G401.6 (cell line): ENCODE measurements around the gene AAGAB.
"Not testable (repeated sequence)": the region's sequence is repeated elsewhere in the genome, so short reads cannot be mapped to it uniquely, and the experiment has no call there.

ENCODE experiments used
- FAIRE-seq: peaks from 2 replicates; lab custom pipeline; 2012; peaks lifted over from hg19 to GRCh38; lab: Jason Lieb, UNC

AAGAB gene

DNA sequence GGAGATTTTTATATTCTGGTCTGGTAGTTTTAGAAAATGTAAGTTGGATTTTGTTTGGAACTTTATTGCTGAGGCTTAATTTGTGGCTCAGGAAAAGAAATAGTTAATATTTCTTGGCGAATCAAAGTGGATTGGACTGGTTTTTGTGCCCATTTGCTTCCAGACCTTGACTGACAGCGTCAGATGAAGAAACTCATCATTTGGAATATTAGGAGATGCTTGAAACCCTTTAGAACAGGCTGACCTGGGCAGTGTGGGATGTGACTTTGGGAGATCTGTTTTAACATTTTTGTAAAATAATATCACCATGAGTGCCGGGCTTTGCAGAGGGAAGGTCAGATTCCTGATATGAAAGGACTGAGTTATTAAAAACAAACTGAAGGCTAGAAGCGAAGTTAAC, 83.0 kb downstream of the AAGAB start:
- FAIRE-seq, result no peak

DNA sequence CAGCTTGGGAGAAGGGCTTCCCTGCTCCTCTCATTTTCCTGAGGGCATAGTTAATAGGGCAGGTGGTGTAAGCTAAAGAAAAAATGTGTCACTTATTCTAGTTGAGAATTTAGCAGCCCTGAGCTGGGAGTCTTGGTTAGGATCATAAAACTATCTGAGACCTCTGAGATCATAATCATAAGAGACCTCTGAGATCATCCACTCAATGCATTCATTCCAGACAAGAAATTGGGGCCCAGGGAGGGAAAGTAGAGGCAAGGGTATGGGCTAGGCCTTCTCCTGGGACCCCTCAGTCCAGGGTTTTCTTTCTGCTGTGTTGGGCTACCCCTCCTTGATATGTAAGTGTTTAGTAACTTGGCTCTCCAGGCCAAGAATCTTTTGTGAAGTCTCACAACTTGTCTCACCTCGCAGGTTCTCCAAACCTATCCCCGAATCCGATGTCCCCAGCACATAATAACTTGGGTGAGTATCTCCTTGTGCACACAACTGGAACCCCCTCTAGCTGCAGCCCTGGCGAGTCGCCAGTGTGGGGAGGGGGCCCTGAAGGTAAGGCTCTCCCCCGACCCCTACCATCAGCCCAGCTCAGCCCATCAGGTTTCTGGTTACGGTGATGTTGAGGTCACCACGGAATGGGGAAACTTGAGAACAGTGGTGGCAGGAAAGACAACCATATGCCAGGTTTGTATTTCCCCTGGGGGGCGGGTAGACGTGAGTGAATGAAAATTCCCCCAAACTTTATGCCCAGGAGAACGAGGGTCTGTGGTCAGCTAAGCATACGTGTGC, 84.1 kb downstream of the AAGAB start:
- no peak for FAIRE-seq

DNA sequence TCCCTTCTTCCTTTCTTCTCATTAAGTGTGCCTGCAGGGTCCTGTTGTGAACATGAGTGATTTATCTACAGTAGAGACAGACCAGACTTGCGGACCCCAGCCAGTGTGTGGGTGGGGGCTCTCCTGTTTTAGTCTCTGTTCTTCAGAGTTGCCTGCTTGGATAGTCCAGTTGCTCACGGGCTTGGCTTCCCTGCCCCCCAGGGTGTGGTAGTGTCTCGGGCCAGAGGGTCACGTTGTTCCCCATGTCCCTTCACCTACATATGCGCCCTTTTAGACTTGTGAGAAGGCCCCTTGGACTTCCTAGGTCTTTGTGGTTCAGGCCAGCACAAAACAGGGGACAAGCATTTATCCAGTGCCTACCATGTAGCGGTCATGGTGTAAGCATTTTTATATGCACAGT, 85.8 kb downstream of the AAGAB start:
- FAIRE-seq, result no peak

DNA sequence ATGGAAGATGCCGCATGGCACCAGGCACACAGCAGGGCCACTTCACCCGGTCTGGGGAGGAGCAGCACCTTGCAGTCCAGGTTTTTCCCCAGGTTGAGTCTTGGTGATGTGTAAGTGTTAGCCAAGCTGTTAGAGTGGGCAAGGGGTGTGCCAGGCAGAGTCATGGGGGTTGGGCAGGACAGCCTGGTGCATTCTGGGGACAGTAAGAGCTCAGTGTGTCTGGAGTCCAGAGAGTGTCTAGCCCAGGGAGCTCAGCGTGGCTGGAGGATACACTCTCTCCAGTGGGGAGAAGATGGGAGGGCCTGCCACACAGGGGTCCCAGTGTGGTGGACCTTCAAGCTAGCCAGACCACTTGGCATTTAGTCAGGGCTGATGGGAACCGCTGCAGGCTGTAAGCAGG, 87.4 kb downstream of the AAGAB start:
- no peak for FAIRE-seq

DNA sequence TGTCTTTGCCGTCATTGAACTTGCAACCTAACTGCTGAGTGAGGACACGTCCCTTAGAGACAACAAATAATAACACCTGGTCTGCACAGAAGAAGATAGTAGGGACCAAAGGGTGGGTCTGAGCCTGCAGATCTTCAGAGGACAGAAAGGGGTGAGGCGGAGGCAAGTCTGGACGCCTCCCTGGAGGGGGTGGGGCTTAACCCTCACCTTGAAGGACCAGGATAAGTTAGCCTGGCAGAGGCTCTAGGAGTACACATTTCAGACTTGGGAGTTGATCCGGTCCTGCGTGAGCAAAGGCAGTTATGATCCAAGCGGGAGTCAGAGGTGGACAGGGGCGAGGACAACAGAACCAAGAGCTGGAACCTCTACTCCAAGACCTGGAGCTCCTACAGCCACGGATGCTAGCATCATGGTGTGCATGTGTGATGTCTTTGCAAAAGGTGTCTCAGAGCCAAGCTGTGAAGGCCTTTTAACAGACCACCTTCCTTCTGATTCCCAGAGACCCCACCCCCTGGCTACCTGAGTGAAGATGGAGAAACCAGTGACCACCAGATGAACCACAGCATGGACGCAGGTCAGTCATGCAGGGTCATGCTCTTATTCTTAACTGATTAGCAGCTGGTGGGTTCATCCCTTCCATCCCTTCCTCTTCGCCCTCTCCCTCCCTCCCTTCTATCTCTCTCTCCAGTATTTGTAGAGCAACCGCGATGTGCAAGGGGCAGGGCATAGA, 88.0 kb downstream of the AAGAB start:
- no peak for FAIRE-seq

DNA sequence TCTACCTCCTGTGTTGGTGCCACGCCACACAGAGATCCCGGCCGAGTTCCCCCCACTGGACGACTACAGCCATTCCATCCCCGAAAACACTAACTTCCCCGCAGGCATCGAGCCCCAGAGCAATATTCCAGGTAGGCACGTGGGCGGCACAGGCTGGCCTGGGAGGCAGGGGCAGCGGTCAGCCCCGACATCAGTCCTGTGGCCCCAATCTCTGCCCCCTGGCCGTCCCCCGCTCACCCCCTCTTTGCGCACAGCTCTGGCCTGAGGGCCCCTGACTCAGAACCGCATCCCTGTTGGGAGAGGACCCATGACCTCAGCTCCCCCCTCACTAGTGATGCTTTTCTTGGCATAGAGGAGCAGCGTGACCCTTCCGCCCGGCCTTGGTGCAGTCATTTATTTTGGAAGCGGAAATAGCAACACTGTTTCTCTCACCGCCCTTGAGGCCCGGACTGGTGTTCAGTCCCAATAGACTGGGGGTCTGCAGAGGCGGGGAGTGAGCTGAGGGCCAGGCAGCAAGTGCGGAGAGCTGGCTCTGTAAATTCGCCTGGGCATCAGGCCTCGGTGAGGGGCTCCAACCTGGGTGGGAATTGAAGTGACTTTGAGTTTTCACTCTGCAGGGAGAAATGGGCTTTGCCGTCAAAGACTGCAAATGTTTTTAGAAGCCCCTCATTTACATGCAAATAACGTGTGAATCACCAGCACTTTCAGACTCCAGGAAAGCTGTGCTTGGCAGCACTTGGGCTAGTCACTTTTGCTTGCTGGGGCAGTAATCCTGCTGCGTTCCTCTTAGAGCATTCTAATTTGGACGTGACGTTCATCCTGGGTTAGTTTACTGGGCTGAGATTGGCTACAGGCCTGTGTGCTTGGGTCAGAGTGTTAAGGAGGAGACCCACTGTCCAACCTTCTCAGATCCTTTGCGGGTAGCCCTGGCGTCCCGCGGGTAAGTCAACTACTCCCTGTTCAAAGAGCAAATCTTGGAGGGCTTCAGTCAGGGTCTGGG, 88.9 kb downstream of the AAGAB start:
- FAIRE-seq, result no peak

DNA sequence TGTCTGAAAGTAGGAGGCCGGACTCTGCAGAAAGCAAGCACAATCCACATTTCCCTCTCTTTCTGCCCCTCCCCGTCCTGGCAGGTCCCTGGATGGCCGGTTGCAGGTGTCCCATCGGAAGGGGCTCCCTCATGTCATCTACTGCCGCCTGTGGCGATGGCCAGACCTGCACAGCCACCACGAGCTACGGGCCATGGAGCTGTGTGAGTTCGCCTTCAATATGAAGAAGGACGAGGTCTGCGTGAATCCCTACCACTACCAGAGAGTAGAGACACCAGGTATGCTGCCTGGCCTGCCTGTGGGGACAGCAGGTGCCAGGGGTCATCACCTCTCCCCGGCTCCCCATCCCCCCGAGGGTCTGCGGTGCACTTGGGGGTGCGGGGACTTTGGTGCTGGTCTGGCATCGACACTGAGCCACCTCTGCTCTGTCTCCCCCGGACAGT, 89.6 kb downstream of the AAGAB start:
- no peak for FAIRE-seq

DNA sequence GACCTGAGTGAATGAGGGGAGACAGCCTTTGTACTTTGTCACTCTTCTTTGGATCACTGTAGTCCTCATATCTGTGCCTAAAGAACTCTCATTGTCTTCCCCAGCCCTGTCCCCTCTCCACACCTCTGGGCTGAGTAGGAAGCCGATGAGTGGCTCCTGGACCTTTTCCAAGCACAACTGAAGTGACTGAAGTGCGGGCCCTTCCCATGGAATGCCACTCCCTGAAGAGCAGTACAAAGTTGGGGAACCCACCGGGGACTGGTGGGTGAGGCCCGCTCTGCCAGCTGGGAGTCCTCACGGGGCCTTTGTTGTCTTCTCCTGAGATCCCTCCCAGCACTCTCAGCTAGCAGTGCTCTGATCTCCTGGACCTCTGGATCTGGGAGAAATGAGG, 90.1 kb downstream of the AAGAB start:
- no peak for FAIRE-seq

DNA sequence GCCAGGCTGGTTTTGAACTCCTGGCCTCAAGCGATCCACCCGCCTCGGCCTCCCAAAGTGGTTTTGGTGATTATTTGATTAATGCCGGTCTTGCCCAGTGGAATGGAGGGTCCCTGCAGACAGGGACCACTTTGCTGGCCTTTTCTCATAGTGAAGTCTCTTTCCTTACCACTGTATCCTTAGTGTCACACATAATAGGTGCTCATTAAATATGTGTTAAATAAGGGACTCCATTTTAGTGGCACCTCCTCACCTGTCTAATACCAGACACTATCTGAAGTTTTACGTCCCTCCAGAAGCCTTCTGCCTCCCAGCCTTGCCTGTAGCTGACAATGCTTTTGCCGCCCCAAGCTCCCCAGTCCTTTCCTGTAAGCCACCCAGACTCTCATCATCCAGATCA, 91.3 kb downstream of the AAGAB start:
- FAIRE-seq, result no peak

DNA sequence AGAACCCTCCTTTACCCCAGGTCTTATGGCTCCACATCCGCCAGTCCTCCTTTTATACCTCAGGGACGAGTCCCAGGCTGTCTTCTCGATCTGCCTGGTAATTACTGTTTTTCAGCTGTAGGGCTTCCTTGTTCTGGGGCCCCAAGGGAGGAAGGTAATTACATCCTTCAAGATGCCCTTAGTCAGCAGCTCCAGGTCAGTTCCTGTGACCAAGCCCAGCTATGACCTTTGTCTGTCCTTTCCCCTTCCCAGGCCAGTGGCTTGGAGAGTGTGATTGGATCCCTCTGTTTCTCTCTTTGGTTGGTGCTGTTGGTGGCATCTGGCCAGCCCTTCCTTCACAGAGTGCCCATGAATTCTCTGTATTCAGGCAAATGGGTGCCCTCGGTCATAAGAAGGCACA, 92.6 kb downstream of the AAGAB start:
- no peak for FAIRE-seq

DNA sequence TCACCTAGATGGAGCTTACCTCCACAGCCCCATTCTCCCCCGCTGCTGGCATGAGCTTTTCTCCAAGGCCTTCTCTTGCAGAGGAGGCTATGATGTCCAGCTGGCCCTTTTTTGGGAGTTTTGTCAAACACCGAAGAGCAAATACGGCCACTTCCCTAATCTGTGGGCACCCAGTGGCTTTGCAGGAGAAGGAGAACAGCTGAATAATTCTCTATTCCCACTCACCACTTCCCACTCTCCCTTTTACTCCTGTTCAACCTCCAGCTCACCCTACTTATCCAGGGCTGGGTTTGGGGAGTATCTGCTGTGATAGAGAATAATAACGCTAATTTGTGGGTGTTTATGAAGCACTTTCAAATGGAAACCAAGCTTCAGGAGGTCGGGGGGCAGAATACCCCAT, 93.0 kb downstream of the AAGAB start:
- FAIRE-seq, result no peak

DNA sequence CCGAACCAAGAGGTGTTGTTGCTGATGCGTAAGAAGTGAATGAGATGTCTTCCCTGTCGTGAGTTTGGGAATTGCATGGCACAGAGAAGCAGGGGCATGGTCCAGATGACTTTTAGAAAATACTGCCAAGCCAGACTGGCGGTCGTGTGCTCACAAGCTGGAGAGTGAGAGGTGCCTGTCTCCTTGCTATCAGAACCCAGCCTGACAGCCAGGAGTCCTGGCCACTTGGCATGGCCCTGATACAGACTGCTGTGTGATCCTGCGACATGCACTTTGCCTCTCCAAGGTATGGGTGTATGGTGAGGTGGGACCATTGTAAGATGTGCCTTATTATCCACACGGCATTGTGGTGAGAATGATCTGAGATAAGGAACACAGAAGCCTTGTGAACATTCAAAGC, 96.1 kb downstream of the AAGAB start:
- no peak for FAIRE-seq

DNA sequence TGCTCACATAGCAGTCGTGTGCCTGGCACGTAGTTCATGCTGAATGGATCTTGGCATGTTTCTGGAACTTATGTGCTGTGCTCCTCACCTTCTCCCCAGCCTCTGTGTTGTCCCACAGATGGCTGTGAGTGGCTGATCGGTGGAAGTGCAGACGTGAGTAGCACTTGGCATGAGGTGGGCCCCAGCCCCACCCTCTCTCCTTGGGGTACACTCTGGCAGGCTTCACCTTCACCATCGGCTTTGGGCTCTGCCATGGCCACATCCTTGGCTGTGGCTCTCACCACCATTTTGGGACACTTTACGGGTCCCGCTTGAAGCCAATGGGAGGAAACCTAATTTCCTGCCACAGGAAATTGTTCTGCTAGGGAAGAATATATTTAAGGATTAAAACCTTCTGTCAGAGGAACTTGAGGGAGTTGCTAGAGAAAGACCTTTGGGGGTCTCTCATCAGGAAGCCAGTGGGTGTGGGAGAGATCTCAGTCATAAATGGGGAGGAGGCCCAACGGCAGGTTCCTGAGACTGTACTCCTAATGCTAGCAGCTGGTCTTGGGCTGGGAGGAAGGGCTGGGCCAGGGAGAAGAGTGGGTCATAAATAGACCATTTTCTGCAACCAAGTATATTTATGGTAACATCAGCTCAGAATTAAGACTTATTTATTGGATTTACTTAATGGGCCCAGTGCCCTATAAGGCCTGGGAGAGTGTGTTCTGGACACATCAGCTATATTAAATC, 96.8 kb downstream of the AAGAB start:
- FAIRE-seq, result no peak

DNA sequence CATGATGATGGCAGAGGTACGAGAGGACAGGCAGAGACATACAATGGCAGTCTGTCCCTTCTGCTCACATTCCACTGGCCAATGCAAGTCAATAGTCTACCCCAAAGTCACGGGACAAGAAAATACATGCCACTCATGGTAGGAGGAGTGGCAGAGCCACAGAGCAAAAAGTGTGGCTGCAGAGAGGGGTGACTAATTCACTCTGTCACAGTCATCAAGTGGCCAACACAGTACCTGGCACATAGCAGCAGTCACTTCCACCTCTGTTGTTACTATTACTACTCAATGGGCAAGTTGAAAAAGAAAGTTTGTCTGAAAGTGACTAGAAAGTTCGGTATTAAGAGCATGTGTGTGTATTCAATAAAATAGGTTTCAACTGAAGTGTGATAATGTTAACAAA, 97.6 kb downstream of the AAGAB start:
- FAIRE-seq, result no peak

DNA sequence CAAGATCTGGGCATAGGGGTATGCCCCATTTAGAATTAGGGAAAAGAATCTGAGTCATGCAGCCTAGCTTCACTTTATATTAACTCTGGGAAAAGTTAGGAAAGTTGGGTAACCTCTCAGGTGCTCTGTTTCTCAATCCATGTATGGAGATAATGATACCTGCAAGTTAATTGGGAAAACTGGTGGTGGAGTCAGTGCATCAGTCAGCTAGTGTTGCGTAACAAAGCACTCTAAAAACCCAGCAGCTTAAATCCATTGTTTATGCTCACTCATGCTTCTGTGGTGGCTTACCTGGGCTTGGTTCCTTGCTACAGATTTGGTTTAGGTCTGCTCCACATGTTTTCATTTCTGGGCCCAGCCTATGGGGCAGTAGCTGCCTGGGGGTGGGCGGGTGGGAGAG, 98.0 kb downstream of the AAGAB start:
- FAIRE-seq, result no peak

DNA sequence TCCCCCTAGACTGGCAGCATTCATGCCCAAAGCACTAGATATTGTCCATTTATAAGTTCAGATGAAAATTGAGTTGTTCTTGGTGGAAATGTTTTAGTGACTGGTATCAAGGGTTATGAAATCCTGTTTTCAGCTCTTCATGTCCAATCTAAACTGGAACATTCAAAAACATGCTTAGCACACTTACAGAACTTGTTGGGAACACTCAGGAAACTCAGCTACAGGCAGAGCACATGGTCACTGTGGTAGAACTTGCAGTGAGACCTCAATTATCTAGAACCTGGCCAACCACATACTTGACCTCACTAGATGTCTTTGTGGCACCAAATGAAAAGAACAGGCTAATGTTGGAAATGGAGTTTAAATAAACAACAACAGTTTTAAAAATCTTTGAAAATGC, 100.2 kb downstream of the AAGAB start:
- FAIRE-seq, result no peak

DNA sequence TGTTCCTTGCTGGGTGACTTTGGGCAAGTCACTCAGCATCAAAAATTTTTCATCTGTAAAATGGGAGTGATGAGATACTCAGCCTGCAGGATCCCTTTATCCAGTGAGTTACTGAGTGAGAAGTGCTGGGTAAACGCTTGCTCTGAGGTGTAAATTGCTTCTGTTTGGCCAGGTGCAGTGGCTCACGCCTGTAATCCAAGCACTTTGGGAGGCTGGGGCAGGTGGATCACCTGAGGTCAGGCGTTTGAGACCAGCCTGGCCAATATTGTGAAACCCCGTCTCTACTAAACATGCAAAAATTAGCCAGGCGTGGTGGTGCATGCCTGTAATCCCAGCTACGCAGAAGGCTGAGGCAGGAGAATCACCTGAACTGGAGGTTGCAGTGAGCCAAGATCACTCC, 101.4 kb downstream of the AAGAB start:
- FAIRE-seq, result not testable (repeated sequence)

DNA sequence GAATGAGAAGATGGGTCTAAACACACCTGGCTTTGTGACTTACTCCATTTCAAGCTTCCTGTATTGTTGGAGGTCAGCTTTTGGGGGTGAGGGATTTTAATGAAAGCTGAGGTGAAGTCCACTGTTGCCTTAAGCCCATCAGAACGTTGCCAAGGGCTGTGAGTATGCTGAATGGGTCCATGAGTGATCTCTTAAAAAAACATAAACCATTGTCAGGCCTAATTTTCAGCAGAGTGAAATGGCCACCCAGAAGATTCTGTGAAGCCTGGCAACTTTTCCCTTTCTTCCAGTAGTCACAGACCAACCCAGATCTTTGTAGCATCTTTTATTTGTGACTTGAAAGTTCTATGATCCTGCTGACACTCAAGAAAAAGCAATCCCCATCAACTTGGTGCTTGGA, 102.0 kb downstream of the AAGAB start:
- no peak for FAIRE-seq
